Measurements from ENCODE around the gene UAP1.
"Not testable (repeated sequence)": the region's sequence is repeated elsewhere in the genome, so short reads cannot be mapped to it uniquely, and the experiment has no call there.

The UAP1 gene

GRCh38 chr1:162561037-162561615 lies 396 bp upstream of the UAP1 start:
- Histone ChIP-seq H3K27me3 (no peaks in the 10 kb centered on the region), H3K9me3 (no peaks in the 10 kb centered on the region), H3K4me1 (peaks cover 16% of the 10 kb centered on the region), H3K4me2 (peak overlapping the region; percentile 95), H3K9ac (peak overlapping the region; percentile 91), H4K20me1 (no peaks in the 10 kb centered on the region; the same call in 1 of the 2 replicates), H3K36me3 (peaks cover 3% of the 10 kb centered on the region; the same call in 1 of the 2 replicates), H3K27ac (peak overlapping the region; percentile 86), H3K4me3 (peak overlapping the region; percentile 92)
- TF ChIP-seq Cebpa-rat (IDR thresholded peaks at IDR 0.05), result no peak

- Histone ChIP-seq H3K4me1 (peaks cover 16% of the 10 kb centered on the region), H3K27me3 (no peaks in the 10 kb centered on the region), H3K27ac (no peak overlapping the region; the same call in 1 of the 2 replicates), H3K4me2 (peak overlapping the region; percentile 95), H3K4me3 (peak overlapping the region; percentile 92), H4K20me1 (no peaks in the 10 kb centered on the region; the same call in 1 of the 2 replicates), H3K9me3 (no peaks in the 10 kb centered on the region), H3K9ac (peak overlapping the region; percentile 91), H3K36me3 (peaks cover 13% of the 10 kb centered on the region)
- TF ChIP-seq Cebpa-rat (IDR thresholded peaks at IDR 0.05), result no peak
Observed at GRCh38 chr1:162562470-162562828, 927 bp downstream of the UAP1 start.

- H3K27me3 ChIP-seq, result no peaks in the 10 kb centered on the region
- H3K36me3 ChIP-seq, result peaks cover 29% of the 10 kb centered on the region
- H3K9ac ChIP-seq, result no peak overlapping the region
- H3K4me2 ChIP-seq, result no peak overlapping the region
- peaks cover 16% of the 10 kb centered on the region for H3K4me1 ChIP-seq
- no peak overlapping the region for H3K4me3 ChIP-seq
- no peak for TF ChIP-seq Cebpa-rat (IDR thresholded peaks at IDR 0.05)
- no peaks in the 10 kb centered on the region; the same call in 1 of the 2 replicates for H4K20me1 ChIP-seq
- no peak overlapping the region for H3K27ac ChIP-seq
- no peaks in the 10 kb centered on the region for H3K9me3 ChIP-seq
Observed at GRCh38 chr1:162564762-162565218, 3.3 kb downstream of the UAP1 start.

- H3K4me1 ChIP-seq, result peaks cover 15% of the 10 kb centered on the region
- no peaks in the 10 kb centered on the region for H3K27me3 ChIP-seq
- H3K4me2 ChIP-seq, result no peak overlapping the region
- H3K4me3 ChIP-seq, result no peak overlapping the region
- H3K27ac ChIP-seq, result no peak overlapping the region
- no peak for TF ChIP-seq Cebpa-rat (IDR thresholded peaks at IDR 0.05)
- no peaks in the 10 kb centered on the region for H3K9me3 ChIP-seq
- H4K20me1 ChIP-seq, result no peaks in the 10 kb centered on the region; the same call in 1 of the 2 replicates
- H3K9ac ChIP-seq, result no peak overlapping the region
- H3K36me3 ChIP-seq, result peaks cover 29% of the 10 kb centered on the region
Observed at GRCh38 chr1:162565460-162565859, 3.9 kb downstream of the UAP1 start.

- Histone ChIP-seq H3K36me3 (peaks cover 29% of the 10 kb centered on the region), H3K4me3 (no peak overlapping the region), H3K27ac (no peak overlapping the region), H3K27me3 (no peaks in the 10 kb centered on the region), H3K4me1 (peaks cover 10% of the 10 kb centered on the region), H4K20me1 (no peaks in the 10 kb centered on the region; the same call in 1 of the 2 replicates), H3K9ac (no peak overlapping the region), H3K4me2 (no peak overlapping the region), H3K9me3 (no peaks in the 10 kb centered on the region)
- TF ChIP-seq Cebpa-rat (IDR thresholded peaks at IDR 0.05), result no peak
Observed at GRCh38 chr1:162566870-162567269, 5.3 kb downstream of the UAP1 start.

- H3K27ac ChIP-seq, result no peak overlapping the region
- no peaks in the 10 kb centered on the region; the same call in 1 of the 2 replicates for H4K20me1 ChIP-seq
- H3K4me2 ChIP-seq, result no peak overlapping the region
- no peak overlapping the region for H3K4me3 ChIP-seq
- no peak for TF ChIP-seq Cebpa-rat (IDR thresholded peaks at IDR 0.05)
- H3K36me3 ChIP-seq, result peaks cover 29% of the 10 kb centered on the region
- H3K9ac ChIP-seq, result no peak overlapping the region
- H3K27me3 ChIP-seq, result no peaks in the 10 kb centered on the region
- H3K9me3 ChIP-seq, result no peaks in the 10 kb centered on the region
- H3K4me1 ChIP-seq, result no peaks in the 10 kb centered on the region
Observed at GRCh38 chr1:162568802-162569201, 7.3 kb downstream of the UAP1 start.

- Histone ChIP-seq H3K4me2 (no peak overlapping the region), H3K36me3 (peaks cover 29% of the 10 kb centered on the region)
- TF ChIP-seq Cebpa-rat (IDR thresholded peaks at IDR 0.05), result no peak
Observed at GRCh38 chr1:162570718-162571117, 9.2 kb downstream of the UAP1 start.

GRCh38 chr1:162571121-162571520 lies 9.6 kb downstream of the UAP1 start:
- H3K4me2 ChIP-seq, H3K9me3 ChIP-seq, H3K9ac ChIP-seq, H3K4me1 ChIP-seq, H3K27ac ChIP-seq, H3K4me3 ChIP-seq, H4K20me1 ChIP-seq, H3K27me3 ChIP-seq: not testable (repeated sequence)
- peaks cover 26% of the 10 kb centered on the region for H3K36me3 ChIP-seq

More at GRCh38 chr1:162570718-162571117, 9.2 kb downstream of the UAP1 start:
- H3K4me1 ChIP-seq, result no peaks in the 10 kb centered on the region
- no peaks in the 10 kb centered on the region for H3K9me3 ChIP-seq
- no peak overlapping the region for H3K4me3 ChIP-seq
- no peaks in the 10 kb centered on the region for H3K27me3 ChIP-seq
- no peak overlapping the region for H3K9ac ChIP-seq
- no peaks in the 10 kb centered on the region for H4K20me1 ChIP-seq
- no peak overlapping the region for H3K27ac ChIP-seq

GRCh38 chr1:162571696-162572095 lies 10.2 kb downstream of the UAP1 start:
- Histone ChIP-seq H3K36me3 (peaks cover 24% of the 10 kb centered on the region), H3K9me3 (no peaks in the 10 kb centered on the region), H4K20me1 (no peaks in the 10 kb centered on the region), H3K4me1 (no peaks in the 10 kb centered on the region), H3K27ac (no peak overlapping the region), H3K4me3 (no peak overlapping the region), H3K4me2 (no peak overlapping the region), H3K9ac (no peak overlapping the region), H3K27me3 (no peaks in the 10 kb centered on the region)
- no peak for TF ChIP-seq Cebpa-rat (IDR thresholded peaks at IDR 0.05)

GRCh38 chr1:162573136-162573535 lies 11.6 kb downstream of the UAP1 start:
- no peak for TF ChIP-seq Cebpa-rat (IDR thresholded peaks at IDR 0.05)
- Histone ChIP-seq H4K20me1 (no peaks in the 10 kb centered on the region), H3K4me2 (no peak overlapping the region), H3K27me3 (no peaks in the 10 kb centered on the region), H3K9me3 (no peaks in the 10 kb centered on the region), H3K4me1 (peaks cover 3% of the 10 kb centered on the region; the same call in 1 of the 2 replicates), H3K36me3 (peaks cover 24% of the 10 kb centered on the region), H3K27ac (no peak overlapping the region), H3K4me3 (no peak overlapping the region), H3K9ac (no peak overlapping the region)
